HL-60 (cell line): ENCODE data around the gene RUSC1.

Experiments
- GABPA ChIP-seq: IDR thresholded peaks from 2 replicates; pipeline ENCODE4 v1.6.1; 2012; ENCODE audit warnings: low read depth
- POLR2AphosphoS5 ChIP-seq: IDR thresholded peaks from 2 replicates; pipeline ENCODE4 v1.6.1; 2012; ENCODE audit warnings: low read depth
- SPI1 ChIP-seq: IDR thresholded peaks from 2 replicates; pipeline ENCODE4 v1.6.1; 2012; ENCODE audit warnings: low read depth, mild to moderate bottlenecking, borderline replicate concordance
- TF ChIP-seq, protein P1 (sequence below): IDR thresholded peaks from one replicate; pipeline ENCODE4 v1.5.1; 2011; ENCODE audit warnings: low read length, control low read depth, inconsistent platforms; ENCODE audit not compliant: insufficient read depth
- TF ChIP-seq, protein P2 (sequence below): IDR thresholded peaks from 2 replicates; pipeline ENCODE4 v1.6.1; 2012; ENCODE audit warnings: low read depth; ENCODE audit not compliant: insufficient replicate concordance

DNA sequence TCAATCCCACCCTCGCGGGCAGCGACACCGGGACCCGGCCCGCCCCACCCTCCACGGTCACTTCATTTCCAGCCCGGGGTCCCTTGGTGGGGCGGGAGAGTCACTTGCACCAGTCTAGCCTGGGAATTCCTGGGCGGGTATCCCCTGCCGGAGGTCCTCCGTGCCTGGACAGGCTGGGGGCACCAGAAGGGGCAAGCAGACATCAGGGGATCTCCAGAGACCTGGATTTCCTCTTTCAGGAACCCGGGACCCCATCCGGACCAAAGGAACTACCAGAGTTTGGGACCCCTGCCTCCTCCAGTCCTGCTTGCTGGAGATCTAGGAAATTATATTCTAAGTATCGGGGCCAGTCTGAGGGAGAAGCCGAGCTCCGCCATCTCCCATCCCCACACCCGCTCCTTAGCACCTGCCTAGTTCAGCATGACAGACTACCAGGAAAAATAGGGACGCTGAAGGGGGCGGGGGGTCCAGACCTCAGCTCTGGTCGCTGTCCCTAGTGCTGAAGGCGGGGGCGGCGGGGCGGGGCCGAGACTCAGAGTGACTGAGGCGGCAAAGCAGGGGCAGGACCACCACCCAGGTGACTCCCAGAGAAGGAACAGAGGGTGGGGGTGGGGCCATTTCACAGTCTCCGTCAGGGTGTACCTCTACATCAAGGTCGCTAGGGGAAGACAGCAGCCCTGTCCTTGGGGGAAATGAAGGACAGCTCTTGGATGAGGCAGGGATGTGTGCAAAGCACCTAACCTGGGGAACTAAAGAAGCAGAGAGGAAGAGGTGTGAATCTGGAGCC lies 42.6 kb upstream of the RUSC1 start:
- TF ChIP-seq, protein P1, sequence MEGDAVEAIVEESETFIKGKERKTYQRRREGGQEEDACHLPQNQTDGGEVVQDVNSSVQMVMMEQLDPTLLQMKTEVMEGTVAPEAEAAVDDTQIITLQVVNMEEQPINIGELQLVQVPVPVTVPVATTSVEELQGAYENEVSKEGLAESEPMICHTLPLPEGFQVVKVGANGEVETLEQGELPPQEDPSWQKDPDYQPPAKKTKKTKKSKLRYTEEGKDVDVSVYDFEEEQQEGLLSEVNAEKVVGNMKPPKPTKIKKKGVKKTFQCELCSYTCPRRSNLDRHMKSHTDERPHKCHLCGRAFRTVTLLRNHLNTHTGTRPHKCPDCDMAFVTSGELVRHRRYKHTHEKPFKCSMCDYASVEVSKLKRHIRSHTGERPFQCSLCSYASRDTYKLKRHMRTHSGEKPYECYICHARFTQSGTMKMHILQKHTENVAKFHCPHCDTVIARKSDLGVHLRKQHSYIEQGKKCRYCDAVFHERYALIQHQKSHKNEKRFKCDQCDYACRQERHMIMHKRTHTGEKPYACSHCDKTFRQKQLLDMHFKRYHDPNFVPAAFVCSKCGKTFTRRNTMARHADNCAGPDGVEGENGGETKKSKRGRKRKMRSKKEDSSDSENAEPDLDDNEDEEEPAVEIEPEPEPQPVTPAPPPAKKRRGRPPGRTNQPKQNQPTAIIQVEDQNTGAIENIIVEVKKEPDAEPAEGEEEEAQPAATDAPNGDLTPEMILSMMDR = peak; percentile 28
- TF ChIP-seq POLR2AphosphoS5 (no peak), GABPA (no peak), SPI1 (no peak)
- TF ChIP-seq, protein P2, sequence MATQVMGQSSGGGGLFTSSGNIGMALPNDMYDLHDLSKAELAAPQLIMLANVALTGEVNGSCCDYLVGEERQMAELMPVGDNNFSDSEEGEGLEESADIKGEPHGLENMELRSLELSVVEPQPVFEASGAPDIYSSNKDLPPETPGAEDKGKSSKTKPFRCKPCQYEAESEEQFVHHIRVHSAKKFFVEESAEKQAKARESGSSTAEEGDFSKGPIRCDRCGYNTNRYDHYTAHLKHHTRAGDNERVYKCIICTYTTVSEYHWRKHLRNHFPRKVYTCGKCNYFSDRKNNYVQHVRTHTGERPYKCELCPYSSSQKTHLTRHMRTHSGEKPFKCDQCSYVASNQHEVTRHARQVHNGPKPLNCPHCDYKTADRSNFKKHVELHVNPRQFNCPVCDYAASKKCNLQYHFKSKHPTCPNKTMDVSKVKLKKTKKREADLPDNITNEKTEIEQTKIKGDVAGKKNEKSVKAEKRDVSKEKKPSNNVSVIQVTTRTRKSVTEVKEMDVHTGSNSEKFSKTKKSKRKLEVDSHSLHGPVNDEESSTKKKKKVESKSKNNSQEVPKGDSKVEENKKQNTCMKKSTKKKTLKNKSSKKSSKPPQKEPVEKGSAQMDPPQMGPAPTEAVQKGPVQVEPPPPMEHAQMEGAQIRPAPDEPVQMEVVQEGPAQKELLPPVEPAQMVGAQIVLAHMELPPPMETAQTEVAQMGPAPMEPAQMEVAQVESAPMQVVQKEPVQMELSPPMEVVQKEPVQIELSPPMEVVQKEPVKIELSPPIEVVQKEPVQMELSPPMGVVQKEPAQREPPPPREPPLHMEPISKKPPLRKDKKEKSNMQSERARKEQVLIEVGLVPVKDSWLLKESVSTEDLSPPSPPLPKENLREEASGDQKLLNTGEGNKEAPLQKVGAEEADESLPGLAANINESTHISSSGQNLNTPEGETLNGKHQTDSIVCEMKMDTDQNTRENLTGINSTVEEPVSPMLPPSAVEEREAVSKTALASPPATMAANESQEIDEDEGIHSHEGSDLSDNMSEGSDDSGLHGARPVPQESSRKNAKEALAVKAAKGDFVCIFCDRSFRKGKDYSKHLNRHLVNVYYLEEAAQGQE = peak; percentile 94
